ENCODE measurements around the gene TSPAN3.

- TF ChIP-seq POLR2AphosphoS5 (IDR thresholded peaks at IDR 0.05; ENCODE audit: low read length): no peak
- TF ChIP-seq ESRRA (IDR thresholded peaks at IDR 0.05; ENCODE audit: low read length): no peak
- TF ChIP-seq EED (IDR thresholded peaks at IDR 0.05; ENCODE audit: low read depth): no peak
- TF ChIP-seq CTCF (IDR thresholded peaks at IDR 0.05 in 2 of 3, conservative IDR thresholded peaks at IDR 0.05 in 1 of 3; ENCODE audit: control insufficient read depth in 2 of 3, extremely low read depth in 1 of 3, insufficient read depth in 1 of 3, low read depth in 3 of 3, low read length in 3 of 3): no peak
- no peak for TF ChIP-seq ZBED1 (IDR thresholded peaks at IDR 0.05; ENCODE audit: borderline replicate concordance)
- no peak for TF ChIP-seq GATAD2B (conservative IDR thresholded peaks at IDR 0.05; ENCODE audit: low read depth)
- TF ChIP-seq POLR2AphosphoS2 (IDR thresholded peaks at IDR 0.05; ENCODE audit: low read depth, low read length): no peak
- no peak for TF ChIP-seq STAT1 (conservative IDR thresholded peaks at IDR 0.05)
- no peak for TF ChIP-seq NFYA (IDR thresholded peaks at IDR 0.05; ENCODE audit: borderline replicate concordance, low read depth, low read length)
These were observed 58.7 kb downstream of the TSPAN3 start for GRCh38 chr15:77012117-77012712.
